Stimulated activated CD4-positive, alpha-beta T cell treated with anti-CD3 and anti-CD28 coated beads, Interleukin-4, amount 100 ng/mL, for 1 hour (primary cell): ENCODE data around the gene LGMN.

Experiments used
- DNase-seq: peaks from one replicate; pipeline ENCODE4 v3.0.0-alpha.2; 2020

The LGMN gene

DNA sequence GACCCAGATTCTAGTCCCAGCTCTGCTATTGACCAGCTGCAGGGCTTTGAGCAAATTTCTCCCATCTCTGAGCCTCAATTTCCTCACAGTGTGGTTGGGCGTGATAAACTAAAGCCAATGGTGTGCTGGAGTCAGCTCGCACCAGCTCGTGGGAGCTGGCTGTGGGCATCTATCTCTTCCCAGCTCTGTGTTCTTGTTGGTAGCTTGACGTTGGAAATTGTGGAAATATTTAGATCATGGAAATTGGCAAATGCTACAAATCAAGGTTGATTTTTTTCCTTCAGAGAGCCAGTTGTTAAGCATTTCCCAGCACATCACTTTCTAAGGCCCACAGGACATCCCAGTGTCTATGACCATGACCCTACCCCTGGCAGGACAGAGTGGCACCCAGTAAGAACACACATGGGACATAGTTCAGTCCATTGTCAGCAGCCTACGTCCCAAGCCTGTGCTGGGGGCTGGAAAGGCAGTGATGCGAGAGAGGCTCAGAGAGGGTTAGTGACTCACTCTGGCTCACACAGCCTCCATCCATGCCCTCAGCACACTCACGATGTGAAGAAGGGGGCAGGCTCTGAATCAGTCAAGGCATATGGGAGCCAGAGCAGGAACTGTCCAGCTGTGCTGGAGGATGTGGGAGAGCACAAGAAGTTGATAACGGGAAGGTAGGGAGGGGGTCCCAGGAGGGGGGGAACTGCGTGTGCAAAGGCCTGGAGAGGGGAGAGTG, 77.6 kb downstream of the LGMN start:
- DNase-seq: no peak

DNA sequence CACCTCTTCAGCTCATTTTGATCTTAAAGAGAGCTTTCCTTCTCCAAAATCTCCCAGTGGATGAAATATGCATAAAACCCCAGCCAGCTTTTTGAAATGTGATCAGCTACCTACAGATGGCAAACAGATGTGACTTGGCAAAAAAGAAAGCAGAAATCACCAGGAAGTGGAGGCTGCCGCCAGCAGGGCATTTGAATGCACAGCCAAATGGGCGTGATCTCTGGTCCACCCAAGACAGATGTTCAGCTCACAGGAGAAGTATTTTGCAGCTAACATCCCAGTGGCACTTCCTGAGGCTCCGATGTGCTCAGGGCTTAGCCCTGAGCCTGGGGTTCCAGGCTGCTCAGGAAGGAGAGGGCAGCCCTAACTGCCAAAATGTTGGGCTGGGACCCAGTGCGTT, 78.3 kb downstream of the LGMN start:
- no peak for DNase-seq

DNA sequence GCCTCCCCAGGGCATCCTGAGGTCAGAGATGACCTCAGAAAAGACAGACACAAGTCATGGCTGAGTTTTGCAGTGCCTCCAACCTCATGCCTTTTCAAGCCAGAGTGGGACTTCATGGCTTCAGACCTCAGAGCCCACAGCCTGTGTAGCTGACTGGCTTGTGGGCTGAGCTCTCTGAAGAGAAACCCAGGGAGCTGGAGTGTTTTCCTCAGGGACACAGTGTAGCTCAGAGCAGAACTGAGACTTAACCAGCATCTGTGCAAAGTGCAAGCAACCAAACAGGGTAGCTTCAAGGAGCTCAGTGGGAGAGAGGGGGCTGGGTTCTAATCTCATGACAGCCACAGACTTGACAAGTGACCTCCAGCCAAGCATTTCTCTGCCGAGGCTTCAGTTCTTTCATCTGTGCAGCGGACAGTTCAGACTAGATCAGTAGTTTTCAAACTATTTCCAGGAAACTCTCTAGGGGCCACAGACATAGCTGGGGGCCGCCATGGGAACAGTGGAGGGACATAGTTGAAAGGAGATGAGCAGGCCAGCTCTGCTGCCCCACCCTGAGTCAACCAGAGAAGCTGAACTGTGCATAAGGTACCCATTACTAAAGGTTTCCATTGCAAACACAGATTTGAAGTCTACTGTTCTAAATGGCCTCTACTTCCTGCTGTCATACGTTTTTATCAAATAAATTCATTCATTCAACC, 80.0 kb downstream of the LGMN start:
- no peak for DNase-seq

DNA sequence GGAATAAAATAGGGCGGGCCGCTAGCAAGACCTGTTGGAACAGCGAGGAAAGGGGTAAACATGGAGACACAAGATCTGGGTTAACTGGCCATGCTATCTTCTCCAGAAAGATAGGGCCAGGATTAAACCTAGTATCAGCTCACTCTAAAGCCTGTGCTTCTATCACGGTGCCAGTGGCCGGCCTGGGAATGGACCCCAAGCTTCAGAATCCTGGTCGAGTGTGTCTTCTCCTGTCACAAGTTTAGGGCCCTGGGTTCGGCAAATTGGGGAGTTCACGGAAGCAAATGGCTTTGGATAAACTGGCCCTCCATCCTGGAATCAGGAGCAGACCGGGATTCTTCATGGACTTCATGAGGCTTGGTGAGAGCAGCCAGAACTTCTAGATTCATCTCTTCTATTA, 82.2 kb downstream of the LGMN start:
- DNase-seq: no peak

DNA sequence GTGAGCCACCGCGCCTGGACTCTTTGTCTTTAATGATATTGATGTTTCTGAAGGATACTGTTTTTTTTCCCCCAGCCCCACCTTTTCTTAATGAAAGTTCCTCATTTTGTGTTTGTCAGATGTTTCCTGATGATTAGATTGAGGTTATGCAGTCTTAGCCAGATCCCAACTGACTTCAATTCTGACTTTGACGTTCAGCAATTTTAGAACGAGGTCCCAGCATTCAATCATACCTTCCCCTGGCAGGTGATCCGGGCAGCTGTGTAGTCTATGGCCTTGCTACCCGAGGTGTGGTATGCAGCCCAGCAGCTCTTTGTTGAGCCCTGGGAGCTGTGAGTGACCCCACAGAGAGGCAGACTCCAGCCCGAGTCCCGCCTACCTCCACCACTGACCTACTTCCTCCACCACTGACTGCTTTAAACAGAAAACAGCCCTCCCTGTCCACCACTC, 82.7 kb downstream of the LGMN start:
- DNase-seq: no peak

DNA sequence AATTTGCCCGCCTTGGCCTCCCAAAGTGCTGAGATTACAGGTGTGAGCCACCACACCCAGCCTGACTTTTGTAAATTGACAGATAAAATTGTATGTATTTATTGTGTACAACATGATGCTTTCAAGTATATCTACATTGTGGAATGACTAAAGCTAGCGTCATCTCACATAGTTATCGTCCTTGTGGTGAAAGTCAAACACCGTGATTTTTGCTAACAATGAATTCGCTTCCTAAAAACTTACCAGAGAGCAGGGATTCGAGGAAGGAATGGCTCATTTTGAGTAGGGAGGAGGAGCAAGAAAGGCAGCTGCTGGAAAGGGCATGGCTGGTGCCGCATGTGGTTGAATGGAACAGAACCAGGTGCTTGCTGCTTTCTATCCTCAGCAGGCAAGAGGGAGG, 85.4 kb downstream of the LGMN start:
- no peak for DNase-seq

DNA sequence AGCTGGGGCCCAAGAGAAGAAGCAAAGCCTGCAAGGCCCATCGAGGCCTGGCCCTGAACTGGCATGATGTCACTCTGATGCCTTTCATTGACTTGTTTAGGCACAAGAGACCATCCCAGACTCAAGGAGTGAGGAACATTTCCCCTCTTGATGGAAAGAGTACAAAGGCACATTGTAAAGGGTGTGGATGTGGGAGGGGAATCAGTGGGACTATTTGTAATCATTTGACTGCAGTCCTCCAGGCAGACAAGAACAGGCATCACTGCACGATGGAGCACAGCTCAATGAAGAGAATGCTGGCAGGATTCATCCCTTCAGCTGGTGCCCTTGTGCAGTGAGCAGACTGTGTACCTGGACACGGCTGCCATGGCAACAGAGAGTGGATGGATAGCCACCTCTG, 87.9 kb downstream of the LGMN start:
- no peak for DNase-seq

DNA sequence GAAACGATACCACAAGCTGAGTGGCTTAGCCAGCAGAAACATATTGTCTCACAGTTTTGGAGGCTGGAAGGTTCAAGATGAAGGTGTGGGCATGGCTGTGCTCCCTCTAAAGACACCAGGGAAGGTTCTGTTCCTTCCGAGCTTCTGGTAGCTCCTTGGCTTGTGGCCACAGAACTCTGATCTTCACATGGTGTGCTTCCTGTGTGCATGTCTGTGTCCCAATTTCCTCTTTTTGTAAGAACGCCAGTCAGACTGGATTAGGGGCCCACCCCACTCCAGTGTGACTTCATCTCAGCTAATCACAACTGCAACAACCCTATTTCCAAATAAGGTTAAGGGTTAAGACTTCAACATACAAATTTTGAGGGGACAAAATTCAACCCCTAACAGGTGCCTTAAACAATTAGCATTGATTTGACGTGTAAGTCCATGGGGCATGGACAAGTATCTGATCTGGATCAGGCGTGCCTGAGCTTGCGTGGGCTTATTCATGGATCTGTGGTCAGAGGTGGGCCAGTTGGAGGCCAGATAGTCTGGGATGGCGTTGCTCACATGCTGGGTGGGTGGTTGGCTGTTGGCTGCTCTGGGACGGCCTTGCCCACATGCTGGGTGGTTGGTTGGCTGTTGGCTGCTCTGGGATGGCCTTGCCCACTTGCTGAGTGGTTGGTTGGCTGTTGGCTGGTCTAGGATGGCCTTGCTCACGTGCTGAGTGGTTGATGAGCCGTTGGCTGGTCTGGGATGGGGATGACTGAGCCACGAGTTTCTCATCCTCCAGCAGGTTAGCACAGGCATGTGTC, 88.5 kb downstream of the LGMN start:
- no peak for DNase-seq

DNA sequence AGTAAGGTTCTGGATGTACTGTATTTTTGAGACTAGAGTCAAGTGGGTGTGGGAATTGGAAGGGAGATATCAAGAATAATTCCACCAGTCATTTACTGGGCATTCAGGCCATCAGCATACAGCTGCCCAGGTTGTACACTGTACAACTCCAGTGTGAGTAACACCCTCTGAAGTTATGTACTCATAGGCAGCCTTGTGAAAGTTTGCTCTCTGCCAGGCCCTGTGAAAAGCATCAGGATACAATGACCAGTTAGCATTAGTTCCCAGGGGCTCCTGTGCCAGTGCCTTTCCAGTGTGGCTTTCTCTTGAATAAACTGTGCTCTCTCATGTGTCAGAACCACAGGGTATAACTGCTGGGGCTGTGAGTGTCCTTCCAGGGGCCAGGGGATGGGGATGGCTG, 89.7 kb downstream of the LGMN start:
- no peak for DNase-seq

DNA sequence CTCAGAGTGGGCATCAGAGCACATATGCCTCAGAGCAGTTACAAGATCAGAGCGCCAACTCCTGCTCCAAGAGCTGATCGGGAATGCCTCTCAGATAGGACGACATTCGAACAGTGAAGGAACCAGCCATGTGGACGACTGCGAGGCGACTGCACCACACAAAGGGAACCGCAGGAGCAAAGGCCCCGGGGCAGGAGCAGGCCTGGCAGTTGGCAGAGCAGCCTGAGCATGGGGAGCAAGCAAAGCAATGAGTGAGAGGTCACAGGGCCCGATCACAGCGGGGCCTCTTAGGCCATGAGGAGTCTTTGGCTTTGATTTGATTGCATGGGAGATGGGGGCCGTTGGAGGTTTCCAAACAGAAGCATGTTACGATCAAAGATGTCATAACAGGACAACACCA, 90.3 kb downstream of the LGMN start:
- no peak for DNase-seq

DNA sequence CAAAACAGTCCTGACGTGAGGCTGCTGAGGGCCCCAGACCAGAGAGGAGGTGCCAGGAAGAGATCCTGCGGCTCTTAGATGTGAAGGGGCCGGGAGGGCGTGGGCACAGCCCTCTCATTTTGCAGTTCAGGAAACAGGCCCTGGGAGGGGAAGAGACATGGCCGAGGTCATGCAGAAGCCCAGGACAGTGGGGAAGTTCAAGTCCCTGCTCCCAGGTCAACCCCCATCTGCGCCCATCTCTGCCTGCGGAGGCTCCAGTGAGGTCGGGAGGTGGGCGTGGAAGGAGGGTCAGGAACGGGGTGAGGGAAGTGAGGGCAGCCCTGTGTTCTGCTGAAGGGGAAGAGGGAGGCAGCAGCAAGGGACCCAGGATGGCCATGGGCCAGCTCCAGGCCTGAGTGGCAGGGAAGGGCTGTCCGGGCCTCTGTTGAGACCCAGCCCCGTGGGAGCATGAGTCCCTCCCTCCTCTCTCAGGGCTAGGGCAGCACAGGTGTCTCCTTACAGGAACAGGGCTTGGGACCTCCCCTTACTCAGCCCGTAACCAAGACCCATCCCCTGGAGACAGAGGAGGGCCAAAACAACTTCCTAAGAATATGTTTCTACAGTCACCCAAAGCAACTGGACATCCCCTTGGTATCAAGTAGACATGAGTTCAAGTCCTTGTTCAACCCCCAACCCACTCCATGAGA, 90.8 kb downstream of the LGMN start:
- DNase-seq: no peak

DNA sequence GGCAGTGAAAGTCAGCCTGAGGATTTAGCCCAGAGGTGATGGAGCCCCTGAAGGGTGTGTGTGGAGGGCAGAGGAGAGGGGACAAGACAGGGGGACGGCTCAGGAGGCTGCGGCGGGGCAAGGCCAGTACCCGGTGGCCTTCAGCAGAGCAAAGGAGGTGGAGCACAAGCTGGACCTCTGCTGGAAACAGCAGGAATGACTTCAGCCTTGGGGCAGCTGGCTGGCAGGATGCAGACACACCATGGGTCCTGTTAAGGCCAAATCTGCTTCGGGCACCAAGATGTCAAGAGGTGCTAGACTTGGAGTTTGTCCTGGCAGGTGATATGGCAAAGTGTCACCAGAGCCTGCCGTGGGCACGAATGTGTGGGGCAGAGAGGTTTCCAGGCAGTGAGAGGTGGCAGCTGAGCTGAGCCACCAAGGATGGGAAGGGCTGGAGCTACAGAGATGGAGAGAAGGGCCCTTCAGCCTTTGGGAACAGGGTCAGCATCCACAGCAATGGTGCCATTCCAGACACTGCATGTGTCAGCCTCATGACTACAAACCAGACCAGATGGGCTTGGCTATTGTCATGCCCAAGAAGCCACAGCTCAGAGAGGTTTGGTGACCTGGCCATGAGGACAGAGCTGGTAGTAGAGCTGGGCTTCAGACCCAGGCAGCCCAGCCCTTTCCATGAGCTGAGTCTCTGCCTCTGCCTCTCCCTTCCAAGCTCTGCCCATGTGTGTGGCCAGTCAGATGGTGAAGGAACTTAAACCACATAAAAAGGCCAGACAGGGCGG, 91.9 kb downstream of the LGMN start:
- DNase-seq: no peak

DNA sequence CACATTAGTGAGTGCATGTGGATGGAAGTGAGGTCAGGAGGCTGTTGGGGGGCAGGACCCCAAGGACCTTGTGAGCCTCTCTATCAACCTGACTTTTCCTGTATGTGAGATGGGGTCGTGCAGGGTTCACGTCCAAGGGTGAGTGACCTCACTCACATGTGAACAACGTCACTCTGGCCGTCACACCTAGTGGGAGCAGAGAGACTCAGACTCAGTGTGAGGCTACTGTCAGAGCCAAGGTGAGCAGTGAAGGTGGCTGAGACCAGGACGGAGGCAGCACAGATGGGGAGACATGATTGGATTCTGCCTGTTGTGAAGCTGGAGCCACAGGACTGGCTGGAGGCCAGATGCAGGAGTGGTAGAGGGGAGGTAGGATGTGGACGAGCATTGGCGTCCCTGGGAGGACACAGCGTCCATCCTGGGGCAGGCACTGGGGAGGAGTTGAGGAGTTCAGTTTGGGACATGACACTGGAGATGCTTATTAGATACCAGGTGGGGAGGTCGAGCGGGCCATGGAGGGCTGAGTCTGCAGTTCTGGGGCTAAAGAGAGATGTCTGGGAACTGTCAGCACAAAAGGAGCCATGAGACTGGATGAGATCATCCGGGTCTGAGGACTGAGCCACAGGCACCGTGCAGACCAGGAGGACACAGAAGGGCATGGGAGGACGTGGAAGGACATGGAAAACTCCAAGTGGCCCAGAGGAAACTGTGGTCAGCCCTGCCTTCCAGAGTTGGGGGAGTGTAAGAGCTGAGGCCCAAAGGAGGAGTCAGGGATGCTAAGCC, 92.8 kb downstream of the LGMN start:
- DNase-seq: no peak

DNA sequence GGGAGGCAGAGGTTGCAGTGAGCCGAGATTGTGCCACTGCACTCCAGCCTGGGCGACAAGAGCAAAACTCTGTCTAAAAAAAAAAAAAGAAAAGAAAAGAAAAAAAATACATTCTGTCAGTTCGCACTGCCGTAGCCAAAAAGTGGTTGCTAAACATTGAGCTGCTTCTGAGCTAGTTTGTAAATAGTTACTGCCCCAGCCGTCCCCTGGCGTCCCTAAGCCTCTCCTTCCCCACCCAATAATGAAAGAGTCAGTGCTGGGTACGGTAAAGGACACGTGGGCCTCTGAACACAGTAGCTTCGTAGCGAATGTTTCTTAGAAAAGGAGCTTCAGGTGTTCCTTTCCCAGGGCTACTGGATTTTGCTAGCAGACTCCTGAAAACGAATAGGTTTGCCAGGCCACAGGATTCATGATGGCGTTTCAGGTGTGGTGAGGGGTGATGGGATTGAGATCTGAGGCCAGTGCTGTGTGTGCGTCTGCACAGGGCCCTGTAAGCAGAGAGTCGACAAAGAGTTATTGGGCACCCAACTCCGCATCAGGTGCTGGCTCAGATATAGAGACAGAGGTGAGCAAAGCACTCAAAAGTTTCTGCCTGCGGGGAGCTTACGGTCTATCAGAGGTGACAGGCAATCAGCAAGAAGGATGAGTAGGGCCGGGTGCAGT, 94.1 kb downstream of the LGMN start:
- DNase-seq: no peak
